Heart right ventricle (tissue), 16 donors: ENCODE data around the gene DPH2. TPM values are rescaled to one million over a fixed set of nuclear protein-coding genes. Genes with fewer than 3 reads are reported as not detected.
A peak's percentile ranks its signal among the peaks of the same experiment; 100 is the strongest.

Experiments used
- ATAC-seq, 8 donors: fragments of 200-7000 bp; cut with Tn5 transposase; one replicate each; pipeline ENCODE4 v1.9.1; 2020; ENCODE audit warnings: mild to moderate bottlenecking in 8 of 8, moderate library complexity in 8 of 8, moderate number of reproducible peaks in 1 of 8
- DNase-seq, 2 donors: peaks; one replicate each; pipeline ENCODE4 v3.0.0-alpha.2; 2020
- H3K27ac ChIP-seq, 10 donors: fragments of 200-600 bp; sonication (generic) in 2 of 10; one replicate each; pipeline versions ENCODE4 v1.5.0 to v1.8.0; 2020 to 2022; ENCODE audit warnings: mild to moderate bottlenecking in 3 of 10
- H3K27me3 ChIP-seq, 7 donors: fragments of 200-600 bp; one replicate each; pipeline ENCODE4 v1.8.0; 2021 to 2022; ENCODE audit warnings: mild to moderate bottlenecking in 2 of 7
- H3K36me3 ChIP-seq, 9 donors: fragments of 200-600 bp; sonication (generic) in 1 of 9; one replicate each; pipeline versions ENCODE4 v1.5.0 to v1.8.0; 2020 to 2022; ENCODE audit warnings: mild to moderate bottlenecking in 2 of 9
- H3K4me1 ChIP-seq, 9 donors: fragments of 200-600 bp; sonication (generic) in 1 of 9; one replicate each; pipeline versions ENCODE4 v1.5.0 to v1.8.0; 2020 to 2022; ENCODE audit warnings: mild to moderate bottlenecking in 4 of 9
- H3K4me3 ChIP-seq, 10 donors: fragments of 200-600 bp; sonication (generic) in 2 of 10; one replicate each; pipeline versions ENCODE4 v1.5.0 to v1.8.0; 2020 to 2022; ENCODE audit warnings: mild to moderate bottlenecking in 7 of 10, moderate library complexity in 2 of 10
- H3K9me3 ChIP-seq, 11 donors: fragments of 200-600 bp in 10 of 11; sonication (generic) in 2 of 11; one replicate each; pipeline versions ENCODE4 v1.5.0 to v1.8.0; 2013 to 2022; ENCODE audit warnings: mild to moderate bottlenecking in 2 of 11, control low read depth in 1 of 11, moderate library complexity in 1 of 11
- WGBS, 2 donors: extraction: QIAGEN DNeasy Blood & Tissue Kit; methylation state at CpG; one replicate each; pipeline ENCODE4 v1.1.7; 2013; ENCODE audit warnings: inconsistent platforms in 1 of 2; 5-methylcytosine and 5-hydroxymethylcytosine counted together
- intact Hi-C, 10 donors: fragments of 100-400 bp; cut with DNase I; formaldehyde crosslinking; loops; one replicate each; pipeline versions ENCODE4 v1.11.1 to v1.14.2; 2022
- polyA plus RNA-seq, 2 donors: library from polyadenylated mRNA; stranded (reverse); fragments of 200-250 nt; gene quantifications; one replicate each; pipeline ENCODE4 v1.2.3, GENCODE V29; 2013
- total RNA-seq, 10 donors: library from RNA; stranded (reverse); fragmentation: NEBNext Ultra II Directional in 3 of 10; extraction: Animal tissue kit (Norgen Biotek cat#: 25700) in 3 of 10; gene quantifications; one replicate each; pipeline versions ENCODE4 v1.2.1 to v1.2.4, GENCODE V29; 2021 to 2023
- TF ChIP-seq, protein P1 (sequence below), 9 donors: fragments of 200-600 bp; sonication (generic) in 2 of 9; IDR thresholded peaks; one replicate each; pipeline versions ENCODE4 v1.5.0 to v1.8.0; 2021 to 2022; ENCODE audit warnings: antibody characterized with exemption in 9 of 9, mild to moderate bottlenecking in 5 of 9, moderate library complexity in 1 of 9
- donor health status: Arrhythmogenic right ventricular cardiomyopathy.
- donor health status: ischemic (EF 13 %, LVEDD 7.1; RV severe dilation, severe dysfunction).
- donor health status: healthy with polysubstance abuse.
- donor health status: DM: no; HTN: yes; CAD: no.
- donor health status: DM: no; HTN: no; CAD: no.
- donor health status: ischemic (EF 25% LVEDD 6.9; RV normal size, moderate dysfunction).
- donor health status: ischemic (EF 25% LVEDD 5.7; RV mildly dilated, moderate dysfunction).
- donor health status: healthy.
- donor health status: DM: yes; HTN: yes; CAD: no.
- donor health status: Ischemic cardiomyopathy.
- donor health status: ischemic (EF 35%, LVEDD 5.7; RV mildly dilated, moderate dysfunction).
- donor health status: nonischemic (EF 11% LVEDD 7.7; RV severe dilation, severe dysfunction).
- donor health status: DM: yes; HTN: yes; CAD: no.
- donor health status: PGD.
- donor health status: ischemic (EF 29% LVEDD 5.4; RV normal size, mild dysfunction).
- donor health status: nonischemic (EF 23%, LVEDD 6.1; RV moderate dilation, normal function).

DPH2 gene
- total and polyA plus RNA-seq, 12 donors: 9.4 to 33.7 (median 14.3) TPM

DNA sequence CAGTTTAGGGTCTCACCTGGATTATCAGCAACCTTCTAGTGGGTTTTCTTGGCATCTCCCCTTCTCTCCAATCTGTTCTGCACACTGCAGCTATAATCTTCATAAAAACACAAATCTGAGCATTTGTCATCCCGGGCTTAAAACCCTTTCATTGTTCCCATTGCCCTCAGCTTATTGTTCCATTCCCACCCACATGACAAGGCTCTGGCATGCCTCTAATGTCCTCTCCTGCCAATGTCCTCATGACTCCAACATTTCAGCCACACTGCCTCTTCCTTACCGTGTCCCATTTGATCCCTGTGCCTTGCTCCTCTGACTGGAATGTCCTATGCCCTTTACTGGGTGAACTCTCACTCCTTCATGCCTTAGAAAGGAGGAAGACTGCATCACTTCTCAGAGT lies 7.5 kb upstream of the DPH2 start:
- ATAC-seq (peak in 1 of 8 donors; percentile 41), DNase-seq (no peak)
- 70 to 76% methylated on average over 2 of the region's 2 CpGs for WGBS, 2 donors
- no peaks in the 10 kb centered on the region for H3K9me3 ChIP-seq
- H3K4me1 ChIP-seq: peaks cover 0 to 12% (median 0%) of the 10 kb centered on the region in 9 donors
- TF ChIP-seq, protein P1, sequence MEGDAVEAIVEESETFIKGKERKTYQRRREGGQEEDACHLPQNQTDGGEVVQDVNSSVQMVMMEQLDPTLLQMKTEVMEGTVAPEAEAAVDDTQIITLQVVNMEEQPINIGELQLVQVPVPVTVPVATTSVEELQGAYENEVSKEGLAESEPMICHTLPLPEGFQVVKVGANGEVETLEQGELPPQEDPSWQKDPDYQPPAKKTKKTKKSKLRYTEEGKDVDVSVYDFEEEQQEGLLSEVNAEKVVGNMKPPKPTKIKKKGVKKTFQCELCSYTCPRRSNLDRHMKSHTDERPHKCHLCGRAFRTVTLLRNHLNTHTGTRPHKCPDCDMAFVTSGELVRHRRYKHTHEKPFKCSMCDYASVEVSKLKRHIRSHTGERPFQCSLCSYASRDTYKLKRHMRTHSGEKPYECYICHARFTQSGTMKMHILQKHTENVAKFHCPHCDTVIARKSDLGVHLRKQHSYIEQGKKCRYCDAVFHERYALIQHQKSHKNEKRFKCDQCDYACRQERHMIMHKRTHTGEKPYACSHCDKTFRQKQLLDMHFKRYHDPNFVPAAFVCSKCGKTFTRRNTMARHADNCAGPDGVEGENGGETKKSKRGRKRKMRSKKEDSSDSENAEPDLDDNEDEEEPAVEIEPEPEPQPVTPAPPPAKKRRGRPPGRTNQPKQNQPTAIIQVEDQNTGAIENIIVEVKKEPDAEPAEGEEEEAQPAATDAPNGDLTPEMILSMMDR (IDR thresholded peaks at IDR 0.05): no peak
- no peak overlapping the region for H3K4me3 ChIP-seq
- H3K27ac ChIP-seq: no peak overlapping the region
- peaks cover 0 to 95% (median 48%) of the 10 kb centered on the region in 9 donors for H3K36me3 ChIP-seq
- intact Hi-C loops: no loop called here
- no peaks in the 10 kb centered on the region for H3K27me3 ChIP-seq

DNA sequence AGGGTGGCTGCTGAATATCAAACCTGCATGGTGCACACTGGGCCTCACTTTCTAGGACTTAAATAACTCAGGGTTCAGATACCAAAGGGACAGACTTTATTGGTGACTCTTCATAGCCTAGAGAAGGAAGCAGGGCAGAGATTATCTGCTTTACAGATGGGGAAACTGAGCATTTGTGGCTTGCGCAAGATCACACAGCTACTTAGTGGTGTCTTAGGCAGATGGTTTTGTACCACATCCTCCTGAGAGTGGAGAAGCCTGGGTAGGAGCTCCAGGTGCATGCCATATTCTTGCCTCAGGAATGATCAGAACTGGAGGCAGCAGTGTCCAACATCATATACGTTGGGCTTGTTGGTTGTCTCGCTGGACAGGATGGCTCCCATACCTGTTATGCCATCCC lies 6.8 kb upstream of the DPH2 start:
- TF ChIP-seq, protein P1 (IDR thresholded peaks at IDR 0.05): no peak
- no peak for ATAC-seq
- H3K36me3 ChIP-seq: peaks cover 0 to 94% (median 43%) of the 10 kb centered on the region in 9 donors
- no peak overlapping the region for H3K4me3 ChIP-seq
- WGBS, 2 donors: 95 to 97% methylated on average over 3 of the region's 3 CpGs
- intact Hi-C loops: no loop called here
- H3K27ac ChIP-seq: no peak overlapping the region
- no peaks in the 10 kb centered on the region for H3K9me3 ChIP-seq
- DNase-seq: no peak
- H3K27me3 ChIP-seq: no peaks in the 10 kb centered on the region
- peaks cover 0 to 12% (median 0%) of the 10 kb centered on the region in 9 donors for H3K4me1 ChIP-seq

DNA sequence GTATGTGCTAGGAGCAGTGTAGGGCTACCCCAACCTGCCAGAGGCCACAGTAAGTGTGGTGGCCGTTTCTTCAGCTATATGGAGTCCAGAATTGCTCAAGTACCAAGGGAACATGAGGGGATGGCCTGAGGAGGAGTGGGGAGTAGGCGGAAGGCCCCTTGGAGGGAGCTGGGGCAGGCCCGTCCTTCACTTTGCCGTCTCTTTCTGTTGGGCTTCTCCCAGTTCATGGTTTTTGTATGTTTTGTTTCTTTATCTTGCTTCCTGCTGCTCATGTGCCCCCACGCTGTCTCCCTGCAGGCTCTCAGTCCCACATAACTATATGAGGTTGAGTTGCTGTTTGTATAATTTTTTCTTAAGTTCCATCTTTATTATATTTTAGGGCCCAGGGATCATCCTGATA lies 5.9 kb upstream of the DPH2 start:
- Histone ChIP-seq H3K4me1 (peaks cover 0 to 12% (median 0%) of the 10 kb centered on the region in 9 donors), H3K4me3 (no peak overlapping the region), H3K27ac (no peak overlapping the region), H3K36me3 (peaks cover 0 to 85% (median 34%) of the 10 kb centered on the region in 9 donors), H3K9me3 (no peaks in the 10 kb centered on the region), H3K27me3 (no peaks in the 10 kb centered on the region)
- ATAC-seq: no peak
- no peak for DNase-seq
- intact Hi-C loops: no loop called here
- WGBS, 2 donors: 75 to 82% methylated on average over 5 of the region's 5 CpGs
- TF ChIP-seq, protein P1 (IDR thresholded peaks at IDR 0.05): no peak

DNA sequence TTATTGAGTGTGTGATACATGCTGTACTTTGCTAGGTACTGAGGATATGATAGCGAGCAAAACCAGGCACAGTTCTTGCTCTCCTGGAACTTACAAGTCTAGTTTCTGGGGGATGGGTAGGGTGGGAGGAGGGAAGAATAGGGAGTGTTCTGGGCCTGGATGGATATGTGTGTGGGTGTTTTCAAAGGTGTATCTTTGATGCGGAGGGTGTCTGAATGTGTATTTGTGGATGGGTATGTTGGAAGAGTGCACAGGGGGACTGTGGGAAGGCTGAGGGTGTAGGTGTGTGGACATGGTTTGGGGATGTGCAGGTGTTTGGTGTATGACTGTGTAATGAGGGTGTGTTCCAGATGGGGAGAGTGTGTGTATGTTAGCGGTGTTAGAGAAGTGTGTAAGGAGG lies 4.5 kb upstream of the DPH2 start:
- ATAC-seq (no peak), DNase-seq (no peak)
- intact Hi-C loops: no loop called here
- Histone ChIP-seq H3K4me1 (peaks cover under 1 to 19% (median 3%) of the 10 kb centered on the region in 9 donors), H3K27me3 (no peaks in the 10 kb centered on the region), H3K4me3 (no peak overlapping the region), H3K36me3 (peaks cover 0 to 71% (median 25%) of the 10 kb centered on the region in 9 donors), H3K27ac (no peak overlapping the region), H3K9me3 (no peaks in the 10 kb centered on the region)
- WGBS, 2 donors: 85 to 92% methylated on average over 3 of the region's 3 CpGs
- TF ChIP-seq, protein P1 (IDR thresholded peaks at IDR 0.05): no peak
